Inferior parietal cortex (tissue), 1 donor: ENCODE results near the gene WNT7A.

ENCODE experiments used
- DNase-seq: peaks from one replicate; pipeline ENCODE4 v3.0.0-alpha.2; 2016; ENCODE audit errors: extremely low spot score

WNT7A gene

DNA sequence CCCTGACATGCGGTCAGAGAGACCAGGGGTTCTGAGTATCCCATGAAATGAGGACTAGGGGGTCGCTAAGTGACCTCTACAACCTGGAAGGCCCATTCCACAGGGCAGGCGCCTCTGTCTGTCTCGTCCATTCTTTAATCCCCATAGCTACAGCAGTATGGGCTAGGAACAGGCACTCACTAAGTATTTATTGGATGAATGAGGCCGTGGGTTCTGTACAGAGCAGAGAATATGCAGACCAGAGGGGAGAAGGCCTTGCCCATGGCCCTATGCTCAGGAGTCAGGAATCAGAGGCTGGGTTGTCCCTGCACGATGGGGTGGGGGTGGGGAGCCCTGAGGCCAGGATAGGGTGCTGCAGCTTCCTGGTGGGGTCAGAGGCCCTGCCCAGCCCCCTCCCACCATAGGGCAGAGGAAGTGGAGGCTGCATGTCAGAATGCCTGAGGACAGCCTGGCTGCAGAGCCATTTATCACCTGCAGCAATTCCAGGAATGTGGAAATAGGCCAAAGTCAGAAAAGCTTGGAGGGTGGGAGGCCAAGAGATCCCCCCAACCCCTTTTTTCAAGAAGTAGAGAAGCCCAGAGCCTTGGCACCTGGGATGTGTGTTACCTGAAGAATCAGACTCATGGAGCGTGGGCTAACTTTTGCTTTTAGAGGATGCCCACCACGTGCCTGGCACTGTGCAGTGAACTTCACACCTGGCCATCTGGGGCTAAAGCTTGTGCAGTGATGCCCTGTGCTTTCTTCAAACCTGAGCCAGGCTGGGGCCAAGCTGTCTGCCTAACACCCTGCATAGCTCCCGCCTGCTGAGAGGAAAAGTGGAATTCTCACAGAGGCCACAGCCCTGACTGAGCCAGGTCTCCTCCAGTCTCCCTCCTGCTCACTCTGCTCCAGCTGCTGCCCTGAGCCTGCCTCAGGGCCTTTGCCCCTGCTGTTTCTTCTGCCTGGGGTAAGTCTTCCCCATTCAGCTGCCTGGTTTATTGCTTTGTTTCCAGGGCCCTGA lies 109.4 kb downstream of the WNT7A start:
- DNase-seq: no peak

DNA sequence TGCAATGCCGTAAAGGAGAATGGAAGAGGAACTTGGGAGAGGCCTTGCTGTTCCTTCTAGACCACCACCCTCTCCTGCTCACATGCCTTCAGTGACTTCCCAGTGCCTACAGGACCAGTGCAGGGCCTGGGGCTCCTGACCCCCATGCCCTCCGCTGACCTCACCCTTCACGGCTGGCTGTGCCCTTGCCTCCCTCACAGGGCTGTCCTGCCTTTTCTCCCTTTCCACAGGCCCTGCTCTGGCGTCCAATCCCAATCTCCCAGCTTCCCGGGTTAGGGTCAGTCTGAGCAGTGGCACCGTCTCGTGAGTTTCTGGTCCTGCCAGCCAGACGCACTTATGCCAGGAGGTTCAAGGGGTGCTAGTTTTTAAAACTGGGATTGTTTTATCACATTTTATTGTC lies 110.4 kb downstream of the WNT7A start:
- no peak for DNase-seq

DNA sequence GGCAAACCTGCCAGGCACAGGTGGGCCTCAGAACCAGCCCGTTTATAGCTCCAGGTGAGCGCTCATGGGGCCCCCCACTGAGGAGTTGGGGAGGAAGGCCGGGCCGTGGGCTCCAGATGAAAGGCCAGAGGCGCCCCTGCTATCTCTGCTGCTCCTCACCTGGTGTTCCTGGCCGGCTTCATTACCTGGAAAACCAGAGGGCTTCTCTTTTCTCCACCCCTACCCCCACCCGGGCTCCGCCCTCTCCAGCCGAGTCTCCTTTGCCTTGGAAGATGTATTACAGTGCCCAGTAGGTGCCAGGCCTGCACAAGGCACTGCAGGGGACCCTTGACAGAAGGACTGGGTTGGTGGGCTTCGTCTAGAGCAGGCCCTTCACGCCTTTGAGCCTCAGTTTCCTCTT lies 111.4 kb downstream of the WNT7A start:
- DNase-seq: no peak

DNA sequence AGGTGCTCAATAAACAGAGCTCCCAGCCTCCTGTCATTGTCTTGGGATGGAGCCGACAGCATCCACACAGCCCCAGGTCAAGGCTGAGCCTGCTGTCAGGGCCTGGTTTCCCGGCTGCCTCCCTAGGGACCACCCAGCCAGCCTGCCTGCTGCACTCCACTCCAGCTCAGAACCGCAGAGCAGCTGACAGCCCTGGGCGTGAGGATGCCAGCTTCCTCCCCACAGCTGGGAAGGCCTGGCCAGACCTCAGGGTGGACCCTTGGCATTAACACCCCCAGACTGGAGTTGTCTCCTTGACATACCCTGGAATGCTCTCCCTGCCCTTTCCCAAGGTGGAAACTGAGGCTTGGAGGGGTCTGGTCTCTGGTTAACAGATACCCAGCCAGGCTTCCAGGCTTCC lies 112.0 kb downstream of the WNT7A start:
- no peak for DNase-seq

- no peak for DNase-seq
These were observed 112.8 kb downstream of the WNT7A start for GRCh38 chr3:13767030-13767429.
